ENCODE measurements around the gene SYNE1.
"Not testable (repeated sequence)": the region's sequence is repeated elsewhere in the genome, so short reads cannot be mapped to it uniquely, and the experiment has no call there.

Gene SYNE1

GRCh38 chr6:152508477-152508876 lies 128.7 kb downstream of the SYNE1 start:
- no peak for TF ChIP-seq ZNF274 (IDR thresholded peaks at IDR 0.05; ENCODE audit: low read depth, low read length)
- H3K4me3 ChIP-seq (ENCODE audit: low read length), result no peak overlapping the region

GRCh38 chr6:152503546-152503945 lies 133.6 kb downstream of the SYNE1 start:
- H3K4me3 ChIP-seq (ENCODE audit: low read length), result no peak overlapping the region
- TF ChIP-seq ZNF274 (IDR thresholded peaks at IDR 0.05; ENCODE audit: low read depth, low read length), result no peak

GRCh38 chr6:152502421-152503188 lies 134.6 kb downstream of the SYNE1 start:
- no peak overlapping the region for H3K4me3 ChIP-seq (ENCODE audit: low read length)
- no peak for TF ChIP-seq ZNF274 (IDR thresholded peaks at IDR 0.05; ENCODE audit: low read depth, low read length)

- TF ChIP-seq ZNF274 (IDR thresholded peaks at IDR 0.05; ENCODE audit: low read depth, low read length), result no peak
- H3K4me3 ChIP-seq (ENCODE audit: low read length), result no peak overlapping the region
Observed at GRCh38 chr6:152499931-152500330, 137.2 kb downstream of the SYNE1 start.

GRCh38 chr6:152496731-152497130 lies 140.4 kb downstream of the SYNE1 start:
- H3K4me3 ChIP-seq (ENCODE audit: low read length), result no peak overlapping the region
- TF ChIP-seq ZNF274 (IDR thresholded peaks at IDR 0.05; ENCODE audit: low read depth, low read length), result no peak

- not testable (repeated sequence) for H3K4me3 ChIP-seq (ENCODE audit: low read length)
Observed at GRCh38 chr6:152495456-152495855, 141.7 kb downstream of the SYNE1 start.

- H3K4me3 ChIP-seq (ENCODE audit: low read length), result not testable (repeated sequence)
Observed at GRCh38 chr6:152492281-152492680, 144.9 kb downstream of the SYNE1 start.

GRCh38 chr6:152491501-152491900 lies 145.7 kb downstream of the SYNE1 start:
- not testable (repeated sequence) for H3K4me3 ChIP-seq (ENCODE audit: low read length)

- not testable (repeated sequence) for H3K4me3 ChIP-seq (ENCODE audit: low read length)
Observed at GRCh38 chr6:152490971-152491378, 146.2 kb downstream of the SYNE1 start.

GRCh38 chr6:152484806-152485205 lies 152.4 kb downstream of the SYNE1 start:
- no peak overlapping the region for H3K4me3 ChIP-seq (ENCODE audit: low read length)
- no peak for TF ChIP-seq ZNF274 (IDR thresholded peaks at IDR 0.05; ENCODE audit: low read depth, low read length)

- TF ChIP-seq ZNF274 (IDR thresholded peaks at IDR 0.05; ENCODE audit: low read depth, low read length), result no peak
- H3K4me3 ChIP-seq (ENCODE audit: low read length), result no peak overlapping the region
Observed at GRCh38 chr6:152482289-152482688, 154.9 kb downstream of the SYNE1 start.

- H3K4me3 ChIP-seq (ENCODE audit: low read length), result no peak overlapping the region
- TF ChIP-seq ZNF274 (IDR thresholded peaks at IDR 0.05; ENCODE audit: low read depth, low read length), result no peak
Observed at GRCh38 chr6:152478377-152479010, 158.7 kb downstream of the SYNE1 start.

GRCh38 chr6:152474354-152474753 lies 162.8 kb downstream of the SYNE1 start:
- no peak overlapping the region for H3K4me3 ChIP-seq (ENCODE audit: low read length)
- TF ChIP-seq ZNF274 (IDR thresholded peaks at IDR 0.05; ENCODE audit: low read depth, low read length), result no peak

- no peak overlapping the region for H3K4me3 ChIP-seq (ENCODE audit: low read length)
Observed at GRCh38 chr6:152472325-152472724, 164.8 kb downstream of the SYNE1 start.

GRCh38 chr6:152471456-152472265 lies 165.5 kb downstream of the SYNE1 start:
- H3K4me3 ChIP-seq (ENCODE audit: low read length), result no peak overlapping the region
- no peak for TF ChIP-seq ZNF274 (IDR thresholded peaks at IDR 0.05; ENCODE audit: low read depth, low read length)

More at GRCh38 chr6:152472325-152472724, 164.8 kb downstream of the SYNE1 start:
- no peak for TF ChIP-seq ZNF274 (IDR thresholded peaks at IDR 0.05; ENCODE audit: low read depth, low read length)

Data from GM08714 (cell line).